Smooth muscle cell (in vitro differentiated cells): ENCODE results near the gene PIAS4. TPM values are rescaled to one million over a fixed set of nuclear protein-coding genes. Genes with fewer than 3 reads are reported as not detected.

Experiments used
- DNase-seq: peaks from one replicate; lab custom pipeline; 2025; ENCODE audit not compliant: unreplicated experiment; lab: John Stamatoyannopoulos, UW
- H2AFZ ChIP-seq: fragments of 200-600 bp; sonication (generic); 2 replicates; pipeline ENCODE4 v1.6.0; 2016; ENCODE audit warnings: antibody characterized with exemption, low read depth, mild to moderate bottlenecking
- H3F3A ChIP-seq: fragments of 200-600 bp; sonication (generic); 2 replicates; pipeline ENCODE4 v1.6.0; 2017; ENCODE audit warnings: antibody characterized with exemption, low read depth
- H3K27ac ChIP-seq: fragments of 200-600 bp; sonication (generic); 2 replicates; pipeline ENCODE4 v1.5.1; 2016; ENCODE audit warnings: low read depth, mild to moderate bottlenecking
- H3K27me3 ChIP-seq: fragments of 200-600 bp; sonication (generic); 2 replicates; pipeline ENCODE4 v1.6.1; 2016; ENCODE audit warnings: low read depth, mild to moderate bottlenecking
- H3K36me3 ChIP-seq: fragments of 200-600 bp; sonication (generic); 2 replicates; pipeline ENCODE4 v1.5.1; 2016; ENCODE audit warnings: low read depth
- H3K4me1 ChIP-seq: fragments of 200-600 bp; sonication (generic); 2 replicates; pipeline ENCODE4 v1.5.1; 2016; ENCODE audit warnings: low read depth
- H3K4me2 ChIP-seq: fragments of 200-600 bp; sonication (generic); 2 replicates; pipeline ENCODE4 v1.6.0; 2016; ENCODE audit warnings: mild to moderate bottlenecking
- H3K4me3 ChIP-seq: fragments of 200-600 bp; sonication (generic); 2 replicates; pipeline ENCODE4 v1.5.1; 2016; ENCODE audit warnings: mild to moderate bottlenecking
- H3K79me2 ChIP-seq: fragments of 200-600 bp; sonication (generic); 2 replicates; pipeline ENCODE4 v1.6.0; 2016; ENCODE audit warnings: low read depth, mild to moderate bottlenecking
- H3K9ac ChIP-seq: fragments of 200-600 bp; sonication (generic); 2 replicates; pipeline ENCODE4 v1.6.0; 2016; ENCODE audit warnings: low read depth
- H3K9me3 ChIP-seq: fragments of 200-600 bp; sonication (generic); replicated peaks from 2 replicates; pipeline ENCODE4 v1.5.1; 2016; ENCODE audit warnings: low read depth
- H4K20me1 ChIP-seq: fragments of 200-600 bp; sonication (generic); 2 replicates; pipeline ENCODE4 v1.6.0; 2016; ENCODE audit warnings: low read depth
- WGBS: methylation state at CpG from one replicate; pipeline ENCODE4 v1.1.7; 2016; ENCODE audit warnings: low lambda C conversion rate; 5-methylcytosine and 5-hydroxymethylcytosine counted together
- polyA plus RNA-seq: library from polyadenylated mRNA; unstranded; fragments of >200 nt; fragmentation: Nextera tagmentation; extraction: Ambion mirVana; gene quantifications from 2 replicates; pipeline ENCODE4 v1.2.1, GENCODE V29; 2016
- total RNA-seq: library from RNA; depleted of rRNA; stranded (reverse); fragments of >200 nt; gene quantifications from 2 replicates; pipeline ENCODE4 v1.2.3, GENCODE V29; 2014
- TF ChIP-seq, protein P1 (sequence below): fragments of 200-600 bp; sonication (generic); IDR thresholded peaks from 2 replicates; pipeline ENCODE4 v1.5.1; 2017; ENCODE audit warnings: borderline replicate concordance, mild to moderate bottlenecking, antibody characterized with exemption; ENCODE audit not compliant: insufficient read depth, poor library complexity, severe bottlenecking

PIAS4 gene
- total and polyA plus RNA-seq, 2 experiments from 2014 or later, result 8.1 to 17.3 TPM

DNA sequence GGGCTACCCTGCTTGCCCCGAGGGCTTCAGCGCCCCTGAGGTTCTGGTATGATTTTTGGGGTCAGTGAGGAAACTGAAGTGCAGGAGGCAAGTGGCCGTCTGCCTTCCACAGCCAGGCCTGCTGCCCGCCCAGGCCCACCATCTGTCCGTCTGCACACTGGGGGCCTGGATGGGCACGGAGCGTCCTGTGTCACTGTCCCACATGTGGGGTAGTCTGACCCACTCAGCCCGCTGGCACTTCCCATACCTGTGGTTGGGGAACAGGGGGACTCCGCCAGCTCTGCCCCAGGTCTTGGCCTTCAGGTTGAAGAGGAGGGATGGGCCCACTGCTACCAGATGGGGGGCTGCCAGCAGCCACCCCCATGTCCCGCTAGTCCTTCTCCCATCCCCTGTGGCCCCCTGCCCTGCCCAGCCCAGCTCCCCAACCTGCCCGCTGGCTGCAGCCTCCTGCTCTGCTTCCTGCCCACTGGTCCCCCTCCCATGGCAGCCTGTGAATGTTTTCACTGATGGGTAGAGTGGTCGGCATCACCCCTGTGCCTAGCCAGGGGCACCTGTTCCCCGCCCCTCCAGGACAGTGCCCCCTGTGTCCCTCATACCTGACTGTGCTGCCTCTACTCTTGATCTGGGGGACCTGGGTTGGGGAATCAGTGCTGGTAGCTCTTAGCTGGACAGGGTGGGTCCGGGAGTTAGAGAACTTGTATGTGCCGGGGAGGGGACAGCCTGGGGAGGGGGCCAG lies 9.5 kb downstream of the PIAS4 start:
- Histone ChIP-seq H3K9me3 (no peaks in the 10 kb centered on the region), H3K79me2 (peaks cover 51% of the 10 kb centered on the region), H3F3A (no peaks in the 10 kb centered on the region)

DNA sequence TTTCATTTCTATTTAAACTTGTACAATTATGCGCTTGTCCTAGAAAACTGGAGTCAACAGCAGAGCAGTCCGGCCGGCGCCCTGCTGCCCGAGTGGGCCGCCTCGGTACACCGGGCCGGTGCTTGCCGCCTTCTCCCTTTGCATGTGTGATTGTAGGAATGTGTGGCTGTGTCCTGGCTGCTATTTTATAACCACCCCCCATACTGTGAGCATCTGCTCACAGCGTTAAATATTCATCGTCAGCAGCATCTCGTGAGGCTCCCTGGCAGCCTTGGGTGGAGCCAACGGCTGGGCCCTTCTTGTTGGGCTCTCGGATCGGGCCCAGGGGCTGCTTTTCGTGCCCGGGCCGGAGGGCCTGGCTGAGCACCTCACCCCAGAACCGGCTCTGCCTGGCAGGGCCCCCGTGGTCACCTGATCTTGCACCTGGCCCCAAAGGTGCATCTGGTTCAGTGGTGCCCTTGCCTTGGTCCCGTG lies 10.6 kb downstream of the PIAS4 start:
- H3K9me3 ChIP-seq, result no peaks in the 10 kb centered on the region
- H3K9ac ChIP-seq, result no peak overlapping the region
- no peaks in the 10 kb centered on the region for H3K36me3 ChIP-seq
- TF ChIP-seq, protein P1, sequence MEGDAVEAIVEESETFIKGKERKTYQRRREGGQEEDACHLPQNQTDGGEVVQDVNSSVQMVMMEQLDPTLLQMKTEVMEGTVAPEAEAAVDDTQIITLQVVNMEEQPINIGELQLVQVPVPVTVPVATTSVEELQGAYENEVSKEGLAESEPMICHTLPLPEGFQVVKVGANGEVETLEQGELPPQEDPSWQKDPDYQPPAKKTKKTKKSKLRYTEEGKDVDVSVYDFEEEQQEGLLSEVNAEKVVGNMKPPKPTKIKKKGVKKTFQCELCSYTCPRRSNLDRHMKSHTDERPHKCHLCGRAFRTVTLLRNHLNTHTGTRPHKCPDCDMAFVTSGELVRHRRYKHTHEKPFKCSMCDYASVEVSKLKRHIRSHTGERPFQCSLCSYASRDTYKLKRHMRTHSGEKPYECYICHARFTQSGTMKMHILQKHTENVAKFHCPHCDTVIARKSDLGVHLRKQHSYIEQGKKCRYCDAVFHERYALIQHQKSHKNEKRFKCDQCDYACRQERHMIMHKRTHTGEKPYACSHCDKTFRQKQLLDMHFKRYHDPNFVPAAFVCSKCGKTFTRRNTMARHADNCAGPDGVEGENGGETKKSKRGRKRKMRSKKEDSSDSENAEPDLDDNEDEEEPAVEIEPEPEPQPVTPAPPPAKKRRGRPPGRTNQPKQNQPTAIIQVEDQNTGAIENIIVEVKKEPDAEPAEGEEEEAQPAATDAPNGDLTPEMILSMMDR, result no peak
- DNase-seq, result no peak
- 97% methylated on average over 22 of the region's 22 CpGs for WGBS
- H3K4me2 ChIP-seq, result no peak overlapping the region
- H3F3A ChIP-seq, result no peaks in the 10 kb centered on the region
- H3K4me1 ChIP-seq, result no peaks in the 10 kb centered on the region
- peaks cover 81% of the 10 kb centered on the region for H4K20me1 ChIP-seq
- no peak overlapping the region for H2AFZ ChIP-seq
- no peaks in the 10 kb centered on the region for H3K27me3 ChIP-seq
- H3K27ac ChIP-seq, result no peak overlapping the region
- H3K4me3 ChIP-seq, result no peak overlapping the region
- H3K79me2 ChIP-seq, result peaks cover 61% of the 10 kb centered on the region

More for the DNA sequence above, 9.5 kb downstream of the PIAS4 start:
- no peak overlapping the region for H3K9ac ChIP-seq
- H2AFZ ChIP-seq, result no peak overlapping the region
- no peak overlapping the region for H3K27ac ChIP-seq
- H3K4me2 ChIP-seq, result no peak overlapping the region
- no peaks in the 10 kb centered on the region for H3K4me1 ChIP-seq
- TF ChIP-seq, protein P1, result no peak
- no peaks in the 10 kb centered on the region for H3K36me3 ChIP-seq
- WGBS, result 98% methylated on average over 10 of the region's 15 CpGs
- H3K4me3 ChIP-seq, result no peak overlapping the region
- no peak for DNase-seq
- H3K27me3 ChIP-seq, result no peaks in the 10 kb centered on the region
- peaks cover 90% of the 10 kb centered on the region for H4K20me1 ChIP-seq

DNA sequence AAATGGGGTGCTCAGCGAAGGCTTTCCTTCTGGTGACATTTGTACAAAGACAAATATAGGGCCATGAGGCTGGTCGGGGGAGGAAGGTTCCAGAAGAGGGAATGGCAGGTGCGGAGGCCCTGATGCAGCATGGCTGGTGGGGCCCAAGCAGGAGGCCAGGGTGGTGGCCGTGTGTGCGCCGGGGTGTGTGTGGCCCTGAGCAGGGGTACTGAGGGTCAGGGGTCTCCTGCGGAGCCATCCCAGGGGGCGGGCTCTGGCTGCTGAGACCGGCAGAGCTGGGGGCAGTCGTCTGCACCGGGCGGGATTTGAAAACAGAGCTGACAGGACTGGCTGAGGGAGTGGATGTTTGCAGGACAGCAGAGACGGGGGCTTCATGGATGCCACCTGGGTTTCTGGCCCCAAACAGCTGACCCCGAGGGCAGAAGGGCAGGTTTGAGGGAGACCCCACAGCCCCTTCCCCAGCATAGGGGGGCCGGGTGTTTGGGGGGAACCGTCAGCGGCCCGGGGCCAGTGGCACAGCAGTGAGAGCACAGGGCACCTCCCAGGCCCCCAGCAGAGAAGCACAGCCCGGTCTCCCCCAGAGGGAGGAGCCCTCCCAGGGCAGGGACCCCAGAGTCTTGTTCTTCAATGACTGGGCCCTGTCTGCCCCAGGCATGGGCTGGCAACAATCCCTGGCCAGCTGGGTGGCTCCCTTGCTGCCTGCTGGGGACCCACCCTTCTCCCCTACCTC lies 11.4 kb downstream of the PIAS4 start:
- Histone ChIP-seq H3K36me3 (no peaks in the 10 kb centered on the region), H2AFZ (no peak overlapping the region), H3K4me2 (no peak overlapping the region), H3K79me2 (peaks cover 63% of the 10 kb centered on the region), H3K9ac (no peak overlapping the region), H3K27me3 (no peaks in the 10 kb centered on the region), H3K4me3 (no peak overlapping the region), H3K27ac (no peak overlapping the region), H3F3A (no peaks in the 10 kb centered on the region), H3K9me3 (no peaks in the 10 kb centered on the region), H4K20me1 (peaks cover 83% of the 10 kb centered on the region), H3K4me1 (no peaks in the 10 kb centered on the region)
- 99% methylated on average over 12 of the region's 19 CpGs for WGBS
- TF ChIP-seq, protein P1, result no peak
- no peak for DNase-seq
